ENCODE data around the gene REP15. TPM values are rescaled to one million over a fixed set of nuclear protein-coding genes. Genes with fewer than 3 reads are reported as not detected.

REP15 gene
- total and polyA plus RNA-seq, 2 of the 8 experiments (the other 6 are each of a cell fraction or from before 2014, with no cell fraction given), result 0.06 to 0.73 TPM

DNA sequence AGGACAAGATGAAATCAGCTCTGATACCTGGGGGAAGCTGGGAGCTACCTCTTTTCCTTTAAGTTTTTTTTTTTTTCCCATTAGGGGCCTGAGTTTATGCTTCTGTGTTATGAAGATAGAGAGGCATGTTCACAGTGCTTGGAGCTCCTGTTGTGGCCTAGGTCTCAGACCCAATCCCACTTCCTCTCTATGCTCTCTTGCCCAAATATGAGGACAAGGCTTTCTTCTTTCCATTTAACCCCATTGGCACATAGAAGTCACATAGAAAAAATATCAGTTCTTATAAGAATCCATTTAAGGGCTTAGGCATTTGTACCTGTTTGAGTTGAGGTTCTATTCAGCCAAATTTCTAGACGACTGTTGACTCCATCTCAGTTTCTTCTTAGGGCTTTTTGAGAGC lies 27.0 kb downstream of the REP15 start:
- FAIRE-seq, result no peak
- Histone ChIP-seq H3K27me3 (replicated peaks in 1 of 4; ENCODE audit: control insufficient read depth in 3 of 4, extremely low read depth in 1 of 4, insufficient read depth in 3 of 4, low read length in 3 of 4) (no peaks in the 10 kb centered on the region), H2BK15ac (ENCODE audit: low read length) (no peak overlapping the region), H2AFZ (ENCODE audit: low read length) (no peak overlapping the region), H3K9ac (replicated peaks in 1 of 4; ENCODE audit: extremely low read depth in 1 of 4, low read depth in 3 of 4, low read length in 3 of 4) (no peak overlapping the region), H2BK120ac (replicated peaks; ENCODE audit: low read depth, low read length) (no peak overlapping the region), H3K79me2 (ENCODE audit: control insufficient read depth in 1 of 2, insufficient read depth in 2 of 2, low read length in 2 of 2) (no peaks in the 10 kb centered on the region), H3K36me3 (ENCODE audit: control insufficient read depth in 2 of 4, insufficient read depth in 4 of 4, low read length in 3 of 4) (peaks cover 4 to 39% (median 14%) of the 10 kb centered on the region in 4 experiments; a peak in 6 of 8 replicates), H3K4me3 (ENCODE audit: extremely low read depth in 1 of 4, insufficient read depth in 2 of 4, low read depth in 3 of 4, low read length in 4 of 4) (no peak overlapping the region), H3K18ac (ENCODE audit: extremely low read depth, low read length) (no peak overlapping the region), H4K8ac (ENCODE audit: extremely low read depth, insufficient read depth, low read length) (no peak overlapping the region), H3K56ac (replicated peaks; ENCODE audit: insufficient read length, low read depth, low read length) (no peak overlapping the region), H2AK5ac (ENCODE audit: low read depth, low read length) (no peak overlapping the region), H3K4ac (replicated peaks; ENCODE audit: insufficient read length, low read depth, low read length) (no peak overlapping the region), H3K27ac (ENCODE audit: low read depth, low read length) (no peak overlapping the region), H4K91ac (replicated peaks; ENCODE audit: insufficient read length, low read length) (no peak overlapping the region), H3K23me2 (ENCODE audit: low read depth, low read length) (no peaks in the 10 kb centered on the region), H3K4me1 (replicated peaks in 1 of 4; ENCODE audit: control insufficient read depth in 3 of 4, insufficient read depth in 4 of 4, low read length in 3 of 4) (no peaks in the 10 kb centered on the region), H3K14ac (ENCODE audit: insufficient read length) (no peak overlapping the region), H3K9me3 (ENCODE audit: insufficient read depth in 2 of 2, low read depth in 1 of 2, low read length in 1 of 2) (no peaks in the 10 kb centered on the region), H2BK5ac (ENCODE audit: low read depth, low read length) (no peak overlapping the region), H4K5ac (ENCODE audit: insufficient read length, low read depth, low read length) (no peak overlapping the region), H3K79me1 (ENCODE audit: low read depth, low read length) (no peaks in the 10 kb centered on the region), H3K23ac (ENCODE audit: insufficient read length) (no peak overlapping the region), H2BK20ac (ENCODE audit: low read length) (no peak overlapping the region), H4K20me1 (replicated peaks in 1 of 2; ENCODE audit: control insufficient read depth in 1 of 2, insufficient read depth in 2 of 2, low read length in 2 of 2) (no peaks in the 10 kb centered on the region), H3K4me2 (ENCODE audit: insufficient read depth in 1 of 2, low read depth in 2 of 2, low read length in 2 of 2) (no peak overlapping the region), H2BK12ac (ENCODE audit: low read depth, low read length) (no peak overlapping the region)
- DNase-seq (ENCODE audit: low read depth in 1 of 2, low spot score in 2 of 2), result no peak
- POLR2A ChIA-PET (ENCODE audit: partially characterized antibody), result interaction anchor here (1.2 kb wide), 1 partner anchor 12 kb away, joined by 4 read pairs; no protein-coding TSS in a partner anchor
- CTCF ChIA-PET (ENCODE audit: partially characterized antibody), result interaction anchor here (0.6 to 0.8 kb wide), 2 partner anchors 75 to 88 kb away, joined by 3 read pairs; no protein-coding TSS in a partner anchor
- WGBS, 2 experiments (ENCODE audit: extremely low coverage in 1 of 2, insufficient coverage in 1 of 2, insufficient read length in 1 of 2, insufficient replicate concordance in 2 of 2, low coverage in 1 of 2, low lambda C conversion rate in 2 of 2, missing lambda C conversion rate in 1 of 2), result 92% methylated on average over 1 of the region's 1 CpG; no CpG with 5 or more reads in 1 of the 2 experiments
- TF ChIP-seq RFX5 (IDR thresholded peaks at IDR 0.05; ENCODE audit: borderline replicate concordance, low read depth, low read length) (no peak), TBP (IDR thresholded peaks at IDR 0.05; ENCODE audit: low read depth, low read length) (no peak), CBX8 (IDR thresholded peaks at IDR 0.05; ENCODE audit: borderline replicate concordance, low read depth, low read length) (no peak), JUND (IDR thresholded peaks at IDR 0.05; ENCODE audit: low read length) (no peak), BACH1 (IDR thresholded peaks at IDR 0.05; ENCODE audit: low read length) (no peak), GTF2F1 (IDR thresholded peaks at IDR 0.05; ENCODE audit: borderline replicate concordance, low read depth, low read length) (no peak), SIRT6 (IDR thresholded peaks at IDR 0.05; ENCODE audit: low read length) (no peak), TAF7 (optimal IDR thresholded peaks at IDR 0.05; ENCODE audit: borderline replicate concordance, low read depth, low read length) (no peak), CHD1 (IDR thresholded peaks at IDR 0.05; ENCODE audit: low read depth, low read length) (no peak)
- TF ChIP-seq, protein P1, sequence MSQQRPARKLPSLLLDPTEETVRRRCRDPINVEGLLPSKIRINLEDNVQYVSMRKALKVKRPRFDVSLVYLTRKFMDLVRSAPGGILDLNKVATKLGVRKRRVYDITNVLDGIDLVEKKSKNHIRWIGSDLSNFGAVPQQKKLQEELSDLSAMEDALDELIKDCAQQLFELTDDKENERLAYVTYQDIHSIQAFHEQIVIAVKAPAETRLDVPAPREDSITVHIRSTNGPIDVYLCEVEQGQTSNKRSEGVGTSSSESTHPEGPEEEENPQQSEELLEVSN (IDR thresholded peaks at IDR 0.05), result no peak
